GM12873 (cell line): ENCODE results near the gene PPL.

ENCODE experiments used
- CTCF ChIP-seq: IDR thresholded peaks from 2 replicates; pipeline ENCODE4 v1.5.1; 2012; ENCODE audit warnings: low read depth, mild to moderate bottlenecking, moderate library complexity, low read length, control low read depth; ENCODE audit not compliant: insufficient read depth; ENCODE audit errors: missing control alignments

PPL gene

GRCh38 chr16:4933433-4933832 is 3.5 kb downstream of the PPL start:
- no peak for TF ChIP-seq CTCF

GRCh38 chr16:4931381-4931780 is 5.6 kb downstream of the PPL start:
- no peak for TF ChIP-seq CTCF

- no peak for TF ChIP-seq CTCF
Observed at GRCh38 chr16:4928227-4928626, 8.7 kb downstream of the PPL start.

GRCh38 chr16:4927661-4928060 is 9.3 kb downstream of the PPL start:
- TF ChIP-seq CTCF = no peak

- TF ChIP-seq CTCF = no peak
Observed at GRCh38 chr16:4926928-4927327, 10.0 kb downstream of the PPL start.

GRCh38 chr16:4925791-4926190 is 11.2 kb downstream of the PPL start:
- no peak for TF ChIP-seq CTCF

- no peak for TF ChIP-seq CTCF
Observed at GRCh38 chr16:4925293-4925607, 11.7 kb downstream of the PPL start.
